CD4-positive, CD25-positive, alpha-beta regulatory T cell (primary cell): Measurements from ENCODE around the gene ADGRG3. TPM values are rescaled to one million over a fixed set of nuclear protein-coding genes. Genes with fewer than 3 reads are reported as not detected.

Experiments
- ATAC-seq, 2 donors: fragments of 150-1000 bp; cut with Tn5 transposase; one replicate each; pipeline ENCODE4 v1.10.0; 2021; ENCODE audit warnings: low read depth in 2 of 2, moderate number of reproducible peaks in 2 of 2, moderate library complexity in 1 of 2
- DNase-seq, 3 donors: peaks; one replicate each; pipeline versions ENCODE4 v3.0.0 to v3.0.0-alpha.2; 2012 to 2022; ENCODE audit warnings: mixed read lengths in 1 of 3
- H3K27ac ChIP-seq: one replicate; pipeline ENCODE4 v1.7.0; 2013; ENCODE audit warnings: mild to moderate bottlenecking, low read length; ENCODE audit not compliant: insufficient read depth, poor library complexity, severe bottlenecking
- H3K27me3 ChIP-seq: one replicate; pipeline ENCODE4 v1.7.0; 2013; ENCODE audit warnings: low read length; ENCODE audit not compliant: control insufficient read depth, insufficient read depth
- H3K36me3 ChIP-seq: one replicate; pipeline ENCODE4 v1.7.0; 2013; ENCODE audit warnings: mild to moderate bottlenecking, low read length, moderate library complexity; ENCODE audit not compliant: control insufficient read depth, insufficient read depth
- H3K4me1 ChIP-seq: 2 replicates; pipeline ENCODE4 v1.7.0; 2013; ENCODE audit warnings: mild to moderate bottlenecking, low read length; ENCODE audit not compliant: insufficient read depth, control insufficient read depth, poor library complexity, severe bottlenecking
- H3K4me3 ChIP-seq: one replicate; pipeline ENCODE4 v1.7.0; 2013; ENCODE audit warnings: low read depth, mild to moderate bottlenecking, low read length, moderate library complexity
- H3K9me3 ChIP-seq, 2 experiments: 1 replicate in 1 of 2; 2 replicates in 1 of 2; pipeline ENCODE4 v1.7.0; 2013; ENCODE audit warnings: low read length in 2 of 2, mild to moderate bottlenecking in 1 of 2, moderate library complexity in 1 of 2; ENCODE audit not compliant: control insufficient read depth in 2 of 2
- H3K27ac Mint-ChIP-seq, 3 donors: one replicate each; pipeline ENCODE4 v1.8.0; 2020 to 2022; ENCODE audit warnings: mild to moderate bottlenecking in 3 of 3, mixed read lengths in 3 of 3, moderate library complexity in 2 of 3
- H3K27me3 Mint-ChIP-seq: one replicate; pipeline ENCODE4 v1.8.0; 2022; ENCODE audit warnings: mild to moderate bottlenecking, mixed read lengths
- H3K36me3 Mint-ChIP-seq: one replicate; pipeline ENCODE4 v1.8.0; 2020; ENCODE audit warnings: mixed read lengths
- H3K4me1 Mint-ChIP-seq, 4 donors: one replicate each; pipeline ENCODE4 v1.8.0; 2020 to 2022; ENCODE audit warnings: mixed read lengths in 4 of 4, mild to moderate bottlenecking in 1 of 4
- H3K4me3 Mint-ChIP-seq, 4 donors: one replicate each; pipeline ENCODE4 v1.8.0; 2020 to 2022; ENCODE audit warnings: mild to moderate bottlenecking in 4 of 4, mixed read lengths in 4 of 4, moderate library complexity in 3 of 4
- H3K9me3 Mint-ChIP-seq, 7 donors: one replicate each; pipeline ENCODE4 v1.8.0; 2020 to 2022; ENCODE audit warnings: mixed read lengths in 7 of 7, mild to moderate bottlenecking in 3 of 7, moderate library complexity in 2 of 7
- polyA plus RNA-seq, 4 donors: library from polyadenylated mRNA; unstranded; fragments of 300-500 nt; fragmentation: Illumina TruSeq; gene quantifications; one replicate each; pipeline ENCODE4 v1.2.3, GENCODE V29; 2021
- total RNA-seq: library from RNA; stranded (reverse); gene quantifications from one replicate; pipeline ENCODE4 v1.2.3, GENCODE V29; 2022

Gene ADGRG3
- total and polyA plus RNA-seq, 5 donors from 2014 or later, result 0.32 TPM; not detected in 4

DNA sequence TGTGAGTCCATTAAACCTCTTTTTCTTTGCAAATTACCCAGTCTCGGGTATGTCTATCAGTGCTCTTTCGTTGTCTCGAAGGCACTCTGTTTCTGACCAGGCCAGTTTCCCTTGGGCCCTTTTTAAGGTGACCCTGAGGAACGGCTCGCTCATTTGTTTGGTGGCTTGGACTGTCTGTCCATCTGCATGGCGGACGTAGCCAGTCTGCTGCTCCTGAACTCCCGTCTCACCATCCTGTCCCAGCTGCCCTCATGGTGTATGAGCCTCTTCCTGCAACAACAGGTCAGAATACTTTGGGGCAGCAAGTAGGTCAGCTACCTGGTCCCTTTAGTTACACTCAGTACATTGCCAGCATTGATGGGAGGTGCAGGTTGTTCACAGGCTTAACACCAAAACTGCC lies 45.5 kb downstream of the ADGRG3 start:
- no peak overlapping the region for H3K27ac Mint-ChIP-seq
- Histone ChIP-seq H3K4me3 (no peak overlapping the region), H3K4me1 (no peaks in the 10 kb centered on the region), H3K27me3 (peaks cover 10% of the 10 kb centered on the region), H3K9me3 (no peaks in the 10 kb centered on the region), H3K27ac (no peak overlapping the region), H3K36me3 (no peaks in the 10 kb centered on the region)
- no peaks in the 10 kb centered on the region for H3K4me1 Mint-ChIP-seq
- peak overlapping the region in 1 of 4 donors; percentile 38 for H3K4me3 Mint-ChIP-seq
- DNase-seq (no peak), ATAC-seq (no peak)
- H3K36me3 Mint-ChIP-seq, result no peaks in the 10 kb centered on the region
- H3K9me3 Mint-ChIP-seq, result no peaks in the 10 kb centered on the region
- H3K27me3 Mint-ChIP-seq, result peaks cover 40% of the 10 kb centered on the region

- Histone ChIP-seq H3K4me3 (no peak overlapping the region), H3K27ac (no peak overlapping the region), H3K27me3 (peaks cover 10% of the 10 kb centered on the region), H3K36me3 (no peaks in the 10 kb centered on the region), H3K9me3 (no peaks in the 10 kb centered on the region), H3K4me1 (no peaks in the 10 kb centered on the region)
- H3K36me3 Mint-ChIP-seq, result no peaks in the 10 kb centered on the region
- H3K4me1 Mint-ChIP-seq, result no peaks in the 10 kb centered on the region
- H3K9me3 Mint-ChIP-seq, result no peaks in the 10 kb centered on the region
- ATAC-seq (no peak), DNase-seq (no peak)
- no peak overlapping the region for H3K27ac Mint-ChIP-seq
- H3K4me3 Mint-ChIP-seq, result no peak overlapping the region
- H3K27me3 Mint-ChIP-seq, result peaks cover 41% of the 10 kb centered on the region
Measured at GRCh38 chr16:57714047-57714446, 45.9 kb downstream of the ADGRG3 start.

- Histone ChIP-seq H3K27ac (no peak overlapping the region), H3K4me3 (no peak overlapping the region), H3K9me3 (no peaks in the 10 kb centered on the region), H3K4me1 (no peaks in the 10 kb centered on the region), H3K36me3 (no peaks in the 10 kb centered on the region), H3K27me3 (no peaks in the 10 kb centered on the region)
- no peaks in the 10 kb centered on the region for H3K36me3 Mint-ChIP-seq
- H3K4me3 Mint-ChIP-seq, result no peak overlapping the region
- H3K9me3 Mint-ChIP-seq, result peaks cover 0 to 2% (median 0%) of the 10 kb centered on the region in 7 donors
- ATAC-seq (no peak), DNase-seq (peak in 2 of 3 donors; percentile 17 to 58)
- H3K27ac Mint-ChIP-seq, result no peak overlapping the region
- H3K4me1 Mint-ChIP-seq, result no peaks in the 10 kb centered on the region
- peaks cover 18% of the 10 kb centered on the region for H3K27me3 Mint-ChIP-seq
Measured at GRCh38 chr16:57720142-57720575, 52.1 kb downstream of the ADGRG3 start.

DNA sequence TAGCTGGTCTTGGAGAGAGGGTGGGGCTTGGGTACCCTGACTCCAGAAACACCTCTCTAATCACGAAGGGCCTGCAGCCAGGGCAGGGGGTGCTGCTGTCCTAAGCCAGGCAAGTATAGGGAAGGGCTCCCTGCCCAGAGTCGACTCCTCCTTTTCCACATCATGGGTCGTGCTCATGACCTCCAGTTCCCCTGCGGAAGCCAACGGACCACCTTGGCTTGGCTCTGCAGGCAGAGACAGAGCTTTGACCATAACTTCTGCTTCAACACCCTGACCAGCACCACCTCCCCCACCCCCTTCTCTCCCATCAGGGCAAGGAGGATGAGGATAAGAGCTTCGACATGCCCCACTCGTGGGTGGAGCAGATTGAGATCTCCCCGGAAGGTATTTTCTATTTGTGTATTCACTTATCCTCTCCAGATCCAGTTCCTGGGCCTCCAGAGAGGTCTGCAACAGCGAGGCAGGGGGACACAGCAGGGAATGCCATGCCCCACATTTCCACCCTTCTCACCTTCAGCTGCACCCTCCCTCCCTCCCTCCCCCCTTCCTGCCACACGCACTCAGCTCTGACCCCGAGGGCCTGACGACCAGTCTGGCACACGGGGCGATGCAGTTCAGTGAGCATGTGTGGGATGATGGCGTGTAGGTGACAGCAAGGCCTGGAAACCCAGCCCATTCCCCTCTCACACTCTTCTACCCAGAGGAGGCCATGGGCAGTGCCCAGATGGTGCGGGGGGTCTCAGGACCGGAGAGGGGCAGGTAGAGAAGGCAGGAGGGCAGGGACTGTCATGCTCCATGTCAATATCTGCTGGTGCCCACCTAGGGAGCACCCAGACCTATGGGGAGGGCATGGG lies 53.5 kb downstream of the ADGRG3 start:
- Mint-ChIP-seq H3K9me3 (peaks cover 0 to 2% (median 0%) of the 10 kb centered on the region in 7 donors), H3K4me3 (no peak overlapping the region), H3K4me1 (no peaks in the 10 kb centered on the region), H3K27ac (no peak overlapping the region), H3K27me3 (peaks cover 11% of the 10 kb centered on the region), H3K36me3 (no peaks in the 10 kb centered on the region)
- ATAC-seq (no peak), DNase-seq (no peak)
- H3K4me1 ChIP-seq, result no peaks in the 10 kb centered on the region
- no peaks in the 10 kb centered on the region for H3K27me3 ChIP-seq
- no peak overlapping the region for H3K27ac ChIP-seq
- H3K9me3 ChIP-seq, result no peaks in the 10 kb centered on the region
- H3K4me3 ChIP-seq, result no peak overlapping the region
- no peaks in the 10 kb centered on the region for H3K36me3 ChIP-seq

DNA sequence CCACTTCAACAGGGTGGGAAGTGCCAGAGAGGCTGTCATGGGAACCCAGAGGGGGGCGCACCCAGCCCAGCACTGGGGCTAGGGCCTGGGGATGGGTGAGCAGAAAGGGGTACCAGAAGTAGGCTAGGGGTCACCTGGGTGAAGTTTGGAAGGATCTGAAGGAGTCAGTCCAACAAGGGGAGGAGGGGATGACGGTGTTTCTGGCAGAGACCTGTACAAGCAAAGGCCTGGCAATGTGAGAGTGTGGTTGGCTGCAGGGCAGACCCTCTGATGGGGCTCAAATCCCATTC lies 54.0 kb downstream of the ADGRG3 start:
- Histone ChIP-seq H3K9me3 (no peaks in the 10 kb centered on the region), H3K27me3 (no peaks in the 10 kb centered on the region), H3K27ac (no peak overlapping the region), H3K36me3 (no peaks in the 10 kb centered on the region), H3K4me3 (no peak overlapping the region), H3K4me1 (no peaks in the 10 kb centered on the region)
- H3K4me3 Mint-ChIP-seq, result no peak overlapping the region
- peaks cover 9% of the 10 kb centered on the region for H3K27me3 Mint-ChIP-seq
- peaks cover 0 to 2% (median 0%) of the 10 kb centered on the region in 7 donors for H3K9me3 Mint-ChIP-seq
- no peaks in the 10 kb centered on the region for H3K4me1 Mint-ChIP-seq
- DNase-seq (no peak), ATAC-seq (no peak)
- no peaks in the 10 kb centered on the region for H3K36me3 Mint-ChIP-seq
- no peak overlapping the region for H3K27ac Mint-ChIP-seq

- Mint-ChIP-seq H3K36me3 (no peaks in the 10 kb centered on the region), H3K27ac (no peak overlapping the region), H3K4me3 (no peak overlapping the region), H3K9me3 (peaks cover 0 to 2% (median 0%) of the 10 kb centered on the region in 7 donors), H3K4me1 (no peaks in the 10 kb centered on the region), H3K27me3 (peaks cover 9% of the 10 kb centered on the region)
- H3K9me3 ChIP-seq, result no peaks in the 10 kb centered on the region
- no peak overlapping the region for H3K4me3 ChIP-seq
- H3K27me3 ChIP-seq, result no peaks in the 10 kb centered on the region
- no peaks in the 10 kb centered on the region for H3K36me3 ChIP-seq
- no peak overlapping the region for H3K27ac ChIP-seq
- DNase-seq (no peak), ATAC-seq (no peak)
- no peaks in the 10 kb centered on the region for H3K4me1 ChIP-seq
Measured at GRCh38 chr16:57722651-57723050, 54.5 kb downstream of the ADGRG3 start.

DNA sequence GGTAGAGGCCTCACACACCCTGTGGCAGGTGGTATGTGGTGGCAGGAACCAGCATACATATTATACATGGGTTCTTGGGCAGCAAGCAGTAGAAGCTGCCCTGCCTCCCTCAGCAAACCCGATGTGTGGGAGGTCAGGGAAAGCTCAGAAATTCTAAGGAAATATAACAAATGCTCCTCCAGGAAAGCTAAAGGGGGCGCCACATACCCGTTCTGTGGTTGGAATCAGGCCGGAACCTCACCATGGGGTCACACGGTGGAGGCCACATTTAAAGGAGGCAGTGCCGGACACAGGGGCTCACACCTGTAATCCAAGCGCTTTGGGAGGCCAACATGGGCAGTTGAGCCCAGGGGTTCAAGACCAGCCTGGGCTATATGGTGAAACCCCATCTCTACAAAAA lies 55.1 kb downstream of the ADGRG3 start:
- no peaks in the 10 kb centered on the region for H3K36me3 Mint-ChIP-seq
- H3K4me1 ChIP-seq, result no peaks in the 10 kb centered on the region
- peaks cover 9% of the 10 kb centered on the region for H3K27me3 Mint-ChIP-seq
- no peak overlapping the region for H3K4me3 Mint-ChIP-seq
- no peaks in the 10 kb centered on the region for H3K36me3 ChIP-seq
- ATAC-seq, result no peak
- no peaks in the 10 kb centered on the region for H3K9me3 ChIP-seq
- no peaks in the 10 kb centered on the region for H3K27me3 ChIP-seq
- no peak overlapping the region for H3K4me3 ChIP-seq
- peaks cover 0 to 2% (median 0%) of the 10 kb centered on the region in 7 donors for H3K9me3 Mint-ChIP-seq
- H3K27ac ChIP-seq, result no peak overlapping the region
- DNase-seq, result no peak
- H3K4me1 Mint-ChIP-seq, result no peaks in the 10 kb centered on the region
- no peak overlapping the region for H3K27ac Mint-ChIP-seq

GRCh38 chr16:57724531-57724930 lies 56.4 kb downstream of the ADGRG3 start:
- no peak overlapping the region for H3K4me3 ChIP-seq
- H3K36me3 ChIP-seq, result no peaks in the 10 kb centered on the region
- ATAC-seq (no peak), DNase-seq (no peak)
- no peak overlapping the region for H3K27ac ChIP-seq
- H3K27me3 ChIP-seq, result no peaks in the 10 kb centered on the region
- peaks cover 2% of the 10 kb centered on the region for H3K27me3 Mint-ChIP-seq
- peak overlapping the region in 1 of 4 donors; percentile 38 for H3K4me3 Mint-ChIP-seq
- H3K4me1 Mint-ChIP-seq, result no peaks in the 10 kb centered on the region
- H3K9me3 Mint-ChIP-seq, result peaks cover 0 to 2% (median 0%) of the 10 kb centered on the region in 7 donors
- H3K4me1 ChIP-seq, result no peaks in the 10 kb centered on the region
- H3K36me3 Mint-ChIP-seq, result no peaks in the 10 kb centered on the region
- no peak overlapping the region for H3K27ac Mint-ChIP-seq
- H3K9me3 ChIP-seq, result no peaks in the 10 kb centered on the region
